ENCODE results near the gene CLK2. TPM values are rescaled to one million over a fixed set of nuclear protein-coding genes. Genes with fewer than 3 reads are reported as not detected.

CLK2 gene
- total and polyA plus RNA-seq, 2 of the 13 experiments (the other 11 are each of a cell fraction or from before 2014, with no cell fraction given) = 20.1 to 73.5 TPM

DNA sequence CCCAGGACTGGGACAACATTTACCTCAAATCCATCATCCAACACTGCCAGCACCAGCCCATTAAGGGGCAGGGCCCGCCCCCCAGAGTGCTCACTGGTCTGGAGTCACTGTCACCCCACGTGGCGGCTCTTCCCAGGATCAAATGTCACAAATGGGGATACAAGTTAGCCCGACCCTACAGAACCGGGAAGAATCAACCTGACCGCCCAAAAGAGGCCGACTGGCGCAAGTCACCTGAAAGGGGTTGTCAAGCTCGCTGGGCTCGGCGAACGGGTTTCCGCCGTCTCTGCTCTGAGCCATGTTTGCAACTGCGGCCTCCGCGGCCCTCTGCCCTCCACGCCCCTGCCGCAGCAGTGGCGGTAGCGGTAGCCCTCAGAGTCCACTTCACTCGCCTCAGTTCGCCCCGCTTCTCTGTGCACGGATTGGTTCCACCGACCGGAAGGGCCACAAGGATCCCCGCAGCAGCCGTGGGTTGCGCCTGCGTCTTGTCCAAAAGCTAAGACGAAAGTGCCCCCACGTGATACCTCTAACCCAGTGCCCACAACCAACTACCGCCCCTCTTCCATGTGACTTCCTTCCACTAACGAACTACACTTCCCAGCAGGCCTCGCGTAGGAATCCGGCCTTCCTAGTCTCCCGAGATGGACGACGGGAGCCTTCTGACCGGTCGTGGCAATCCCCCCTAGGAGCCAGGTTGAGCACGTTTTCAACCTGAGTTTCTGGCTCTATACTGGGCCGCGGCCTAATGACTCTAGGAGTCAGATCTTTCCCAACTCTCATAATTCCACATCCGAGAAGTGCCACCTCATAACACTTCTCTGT, 11.2 kb downstream of the CLK2 start, which contains the start of gene SCAMP3 (continued):
- TF ChIP-seq, protein P1, sequence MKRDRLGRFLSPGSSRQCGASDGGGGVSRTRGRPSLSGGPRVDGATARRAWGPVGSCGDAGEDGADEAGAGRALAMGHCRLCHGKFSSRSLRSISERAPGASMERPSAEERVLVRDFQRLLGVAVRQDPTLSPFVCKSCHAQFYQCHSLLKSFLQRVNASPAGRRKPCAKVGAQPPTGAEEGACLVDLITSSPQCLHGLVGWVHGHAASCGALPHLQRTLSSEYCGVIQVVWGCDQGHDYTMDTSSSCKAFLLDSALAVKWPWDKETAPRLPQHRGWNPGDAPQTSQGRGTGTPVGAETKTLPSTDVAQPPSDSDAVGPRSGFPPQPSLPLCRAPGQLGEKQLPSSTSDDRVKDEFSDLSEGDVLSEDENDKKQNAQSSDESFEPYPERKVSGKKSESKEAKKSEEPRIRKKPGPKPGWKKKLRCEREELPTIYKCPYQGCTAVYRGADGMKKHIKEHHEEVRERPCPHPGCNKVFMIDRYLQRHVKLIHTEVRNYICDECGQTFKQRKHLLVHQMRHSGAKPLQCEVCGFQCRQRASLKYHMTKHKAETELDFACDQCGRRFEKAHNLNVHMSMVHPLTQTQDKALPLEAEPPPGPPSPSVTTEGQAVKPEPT (CRISPR knock-in tag; IDR thresholded peaks at IDR 0.05; ENCODE audit: low read depth) = peak; percentile 75
- 0 out of 2 replicates have a peak, but pooled peaks have one; percentile 51 for TF ChIP-seq ZIK1 (CRISPR knock-in tag; IDR thresholded peaks at IDR 0.05; ENCODE audit: borderline replicate concordance, low read depth)
- TF ChIP-seq HNRNPLL (IDR thresholded peaks at IDR 0.05; ENCODE audit: low read depth, low read length, poor library complexity, severe bottlenecking) = peak; percentile 92
- TF ChIP-seq, protein P2, sequence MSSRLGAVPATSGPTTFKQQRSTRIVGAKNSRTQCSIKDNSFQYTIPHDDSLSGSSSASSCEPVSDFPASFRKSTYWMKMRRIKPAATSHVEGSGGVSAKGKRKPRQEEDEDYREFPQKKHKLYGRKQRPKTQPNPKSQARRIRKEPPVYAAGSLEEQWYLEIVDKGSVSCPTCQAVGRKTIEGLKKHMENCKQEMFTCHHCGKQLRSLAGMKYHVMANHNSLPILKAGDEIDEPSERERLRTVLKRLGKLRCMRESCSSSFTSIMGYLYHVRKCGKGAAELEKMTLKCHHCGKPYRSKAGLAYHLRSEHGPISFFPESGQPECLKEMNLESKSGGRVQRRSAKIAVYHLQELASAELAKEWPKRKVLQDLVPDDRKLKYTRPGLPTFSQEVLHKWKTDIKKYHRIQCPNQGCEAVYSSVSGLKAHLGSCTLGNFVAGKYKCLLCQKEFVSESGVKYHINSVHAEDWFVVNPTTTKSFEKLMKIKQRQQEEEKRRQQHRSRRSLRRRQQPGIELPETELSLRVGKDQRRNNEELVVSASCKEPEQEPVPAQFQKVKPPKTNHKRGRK (CRISPR knock-in tag; IDR thresholded peaks at IDR 0.05) = no peak
- TF ChIP-seq ZNF839 (CRISPR knock-in tag; IDR thresholded peaks at IDR 0.05; ENCODE audit: borderline replicate concordance) = peak; percentile 23; the same call in 1 of the 2 replicates
- TF ChIP-seq ELF3 (CRISPR knock-in tag; IDR thresholded peaks at IDR 0.05) = peak; percentile 87
- peak; percentile 84; the same call in 1 of the 2 replicates for TF ChIP-seq ZNF124 (CRISPR knock-in tag; IDR thresholded peaks at IDR 0.05)
- 0 out of 2 replicates have a peak, but pooled peaks have one; percentile 52 for TF ChIP-seq SMYD3 (CRISPR knock-in tag; IDR thresholded peaks at IDR 0.05)
- TF ChIP-seq ZKSCAN5 (CRISPR knock-in tag; IDR thresholded peaks at IDR 0.05) = no peak
- no peak for TF ChIP-seq ATM (IDR thresholded peaks at IDR 0.05; ENCODE audit: borderline replicate concordance)
- no peak for TF ChIP-seq NR2F6 (IDR thresholded peaks at IDR 0.05)
- TF ChIP-seq NR2F6 (CRISPR knock-in tag; IDR thresholded peaks at IDR 0.05) = peak; percentile 23; the same call in 1 of the 2 replicates
- TF ChIP-seq SAP130 (CRISPR knock-in tag; IDR thresholded peaks at IDR 0.05; ENCODE audit: low read depth) = peak; percentile 95
- peak; percentile 82; the same call in 1 of the 2 replicates for TF ChIP-seq DR1 (CRISPR knock-in tag; IDR thresholded peaks at IDR 0.05)
- peak; percentile 66; the same call in 1 of the 2 replicates for TF ChIP-seq PRMT3 (CRISPR knock-in tag; IDR thresholded peaks at IDR 0.05; ENCODE audit: borderline replicate concordance, low read depth)
- 0 out of 2 replicates have a peak, but pooled peaks have one; percentile 85 for TF ChIP-seq ZNF782 (CRISPR knock-in tag; IDR thresholded peaks at IDR 0.05; ENCODE audit: borderline replicate concordance)
- TF ChIP-seq JUNB (CRISPR knock-in tag; IDR thresholded peaks at IDR 0.05; ENCODE audit: borderline replicate concordance) = no peak
- TF ChIP-seq ZKSCAN8 (CRISPR knock-in tag; IDR thresholded peaks at IDR 0.05; ENCODE audit: borderline replicate concordance) = no peak; the same call in 1 of the 2 replicates
- TF ChIP-seq, protein P3, sequence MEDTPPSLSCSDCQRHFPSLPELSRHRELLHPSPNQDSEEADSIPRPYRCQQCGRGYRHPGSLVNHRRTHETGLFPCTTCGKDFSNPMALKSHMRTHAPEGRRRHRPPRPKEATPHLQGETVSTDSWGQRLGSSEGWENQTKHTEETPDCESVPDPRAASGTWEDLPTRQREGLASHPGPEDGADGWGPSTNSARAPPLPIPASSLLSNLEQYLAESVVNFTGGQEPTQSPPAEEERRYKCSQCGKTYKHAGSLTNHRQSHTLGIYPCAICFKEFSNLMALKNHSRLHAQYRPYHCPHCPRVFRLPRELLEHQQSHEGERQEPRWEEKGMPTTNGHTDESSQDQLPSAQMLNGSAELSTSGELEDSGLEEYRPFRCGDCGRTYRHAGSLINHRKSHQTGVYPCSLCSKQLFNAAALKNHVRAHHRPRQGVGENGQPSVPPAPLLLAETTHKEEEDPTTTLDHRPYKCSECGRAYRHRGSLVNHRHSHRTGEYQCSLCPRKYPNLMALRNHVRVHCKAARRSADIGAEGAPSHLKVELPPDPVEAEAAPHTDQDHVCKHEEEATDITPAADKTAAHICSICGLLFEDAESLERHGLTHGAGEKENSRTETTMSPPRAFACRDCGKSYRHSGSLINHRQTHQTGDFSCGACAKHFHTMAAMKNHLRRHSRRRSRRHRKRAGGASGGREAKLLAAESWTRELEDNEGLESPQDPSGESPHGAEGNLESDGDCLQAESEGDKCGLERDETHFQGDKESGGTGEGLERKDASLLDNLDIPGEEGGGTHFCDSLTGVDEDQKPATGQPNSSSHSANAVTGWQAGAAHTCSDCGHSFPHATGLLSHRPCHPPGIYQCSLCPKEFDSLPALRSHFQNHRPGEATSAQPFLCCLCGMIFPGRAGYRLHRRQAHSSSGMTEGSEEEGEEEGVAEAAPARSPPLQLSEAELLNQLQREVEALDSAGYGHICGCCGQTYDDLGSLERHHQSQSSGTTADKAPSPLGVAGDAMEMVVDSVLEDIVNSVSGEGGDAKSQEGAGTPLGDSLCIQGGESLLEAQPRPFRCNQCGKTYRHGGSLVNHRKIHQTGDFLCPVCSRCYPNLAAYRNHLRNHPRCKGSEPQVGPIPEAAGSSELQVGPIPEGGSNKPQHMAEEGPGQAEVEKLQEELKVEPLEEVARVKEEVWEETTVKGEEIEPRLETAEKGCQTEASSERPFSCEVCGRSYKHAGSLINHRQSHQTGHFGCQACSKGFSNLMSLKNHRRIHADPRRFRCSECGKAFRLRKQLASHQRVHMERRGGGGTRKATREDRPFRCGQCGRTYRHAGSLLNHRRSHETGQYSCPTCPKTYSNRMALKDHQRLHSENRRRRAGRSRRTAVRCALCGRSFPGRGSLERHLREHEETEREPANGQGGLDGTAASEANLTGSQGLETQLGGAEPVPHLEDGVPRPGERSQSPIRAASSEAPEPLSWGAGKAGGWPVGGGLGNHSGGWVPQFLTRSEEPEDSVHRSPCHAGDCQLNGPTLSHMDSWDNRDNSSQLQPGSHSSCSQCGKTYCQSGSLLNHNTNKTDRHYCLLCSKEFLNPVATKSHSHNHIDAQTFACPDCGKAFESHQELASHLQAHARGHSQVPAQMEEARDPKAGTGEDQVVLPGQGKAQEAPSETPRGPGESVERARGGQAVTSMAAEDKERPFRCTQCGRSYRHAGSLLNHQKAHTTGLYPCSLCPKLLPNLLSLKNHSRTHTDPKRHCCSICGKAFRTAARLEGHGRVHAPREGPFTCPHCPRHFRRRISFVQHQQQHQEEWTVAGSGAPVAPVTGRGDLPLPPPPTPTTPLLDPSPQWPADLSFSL (CRISPR knock-in tag; IDR thresholded peaks at IDR 0.05) = no peak
- TF ChIP-seq ZMAT3 (CRISPR knock-in tag; conservative IDR thresholded peaks at IDR 0.05) = no peak

All from HepG2 (cell line).